ENCODE measurements around the gene PTP4A1. TPM values are rescaled to one million over a fixed set of nuclear protein-coding genes. Genes with fewer than 3 reads are reported as not detected.

PTP4A1 gene
- total RNA-seq, 1 experiment from 2014 or later, result 80.1 TPM

- Histone ChIP-seq H3K27ac (ENCODE audit: low read depth, low read length, poor library complexity, severe bottlenecking) (no peak overlapping the region), H3K36me3 (ENCODE audit: insufficient read depth, low read length, poor library complexity, severe bottlenecking) (no peaks in the 10 kb centered on the region), H3K4me3 (ENCODE audit: low read depth, low read length, poor library complexity, severe bottlenecking) (no peak overlapping the region), H3K27me3 (replicated peaks; ENCODE audit: insufficient read depth, low read depth, low read length, poor library complexity) (no peaks in the 10 kb centered on the region), H3K9me3 (ENCODE audit: low read depth, low read length, poor library complexity, severe bottlenecking) (no peaks in the 10 kb centered on the region), H3K4me1 (ENCODE audit: insufficient read depth, low read length, poor library complexity, severe bottlenecking) (peaks cover 3% of the 10 kb centered on the region)
- peak; percentile 2 for DNase-seq (ENCODE audit: low spot score)
- TF ChIP-seq CTCF (conservative IDR thresholded peaks at IDR 0.05; ENCODE audit: low read depth, low read length) (no peak), EZH2 (IDR thresholded peaks at IDR 0.05; ENCODE audit: borderline replicate concordance, low read depth, low read length, poor library complexity, severe bottlenecking) (no peak)
- CTCF ChIA-PET, result no interaction called here
- intact Hi-C loops (cut with micrococcal nuclease; ENCODE audit: unreplicated experiment), result no loop called here
- no TSS peak for BruUV-seq (replicated peaks)
- POLR2A ChIA-PET (ENCODE audit: low non-redundant PET), result no interaction called here
Measured at GRCh38 chr6:63543982-63544381, 28.3 kb upstream of the PTP4A1 start.

- TF ChIP-seq EZH2 (IDR thresholded peaks at IDR 0.05; ENCODE audit: borderline replicate concordance, low read depth, low read length, poor library complexity, severe bottlenecking) (no peak), CTCF (conservative IDR thresholded peaks at IDR 0.05; ENCODE audit: low read depth, low read length) (no peak)
- ChIA-PET CTCF (no interaction called here), POLR2A (ENCODE audit: low non-redundant PET) (interaction anchor here (0.5 to 0.6 kb wide), 2 partner anchors 12 to 1101 kb away, joined by 3 read pairs; no protein-coding TSS in a partner anchor)
- no TSS peak for BruUV-seq (replicated peaks)
- H3K9me3 ChIP-seq (ENCODE audit: low read depth, low read length, poor library complexity, severe bottlenecking), result no peaks in the 10 kb centered on the region
- DNase-seq (ENCODE audit: low spot score), result no peak
- no peak overlapping the region for H3K27ac ChIP-seq (ENCODE audit: low read depth, low read length, poor library complexity, severe bottlenecking)
- H3K4me1 ChIP-seq (ENCODE audit: insufficient read depth, low read length, poor library complexity, severe bottlenecking), result peaks cover 3% of the 10 kb centered on the region
- intact Hi-C loops (cut with micrococcal nuclease; ENCODE audit: unreplicated experiment), result no loop called here
- H3K36me3 ChIP-seq (ENCODE audit: insufficient read depth, low read length, poor library complexity, severe bottlenecking), result no peaks in the 10 kb centered on the region
- H3K27me3 ChIP-seq (replicated peaks; ENCODE audit: insufficient read depth, low read depth, low read length, poor library complexity), result no peaks in the 10 kb centered on the region
- H3K4me3 ChIP-seq (ENCODE audit: low read depth, low read length, poor library complexity, severe bottlenecking), result no peak overlapping the region
Measured at GRCh38 chr6:63546236-63546635, 26.0 kb upstream of the PTP4A1 start.

GRCh38 chr6:63546697-63547096 is 25.6 kb upstream of the PTP4A1 start:
- H3K27me3 ChIP-seq (replicated peaks; ENCODE audit: insufficient read depth, low read depth, low read length, poor library complexity), result no peaks in the 10 kb centered on the region
- no peak overlapping the region for H3K27ac ChIP-seq (ENCODE audit: low read depth, low read length, poor library complexity, severe bottlenecking)
- TF ChIP-seq EZH2 (IDR thresholded peaks at IDR 0.05; ENCODE audit: borderline replicate concordance, low read depth, low read length, poor library complexity, severe bottlenecking) (no peak), CTCF (conservative IDR thresholded peaks at IDR 0.05; ENCODE audit: low read depth, low read length) (no peak)
- BruUV-seq (replicated peaks), result no TSS peak
- H3K4me1 ChIP-seq (ENCODE audit: insufficient read depth, low read length, poor library complexity, severe bottlenecking), result peaks cover 3% of the 10 kb centered on the region
- intact Hi-C loops (cut with micrococcal nuclease; ENCODE audit: unreplicated experiment), result no loop called here
- ChIA-PET CTCF (no interaction called here), POLR2A (ENCODE audit: low non-redundant PET) (interaction anchor here (0.5 to 0.6 kb wide), 2 partner anchors 12 to 1101 kb away, joined by 3 read pairs; no protein-coding TSS in a partner anchor)
- no peak overlapping the region for H3K4me3 ChIP-seq (ENCODE audit: low read depth, low read length, poor library complexity, severe bottlenecking)
- no peak for DNase-seq (ENCODE audit: low spot score)
- H3K9me3 ChIP-seq (ENCODE audit: low read depth, low read length, poor library complexity, severe bottlenecking), result no peaks in the 10 kb centered on the region
- no peaks in the 10 kb centered on the region for H3K36me3 ChIP-seq (ENCODE audit: insufficient read depth, low read length, poor library complexity, severe bottlenecking)

Measured in A673 (cell line).